ENCODE data around the gene TMEM236.

DNA sequence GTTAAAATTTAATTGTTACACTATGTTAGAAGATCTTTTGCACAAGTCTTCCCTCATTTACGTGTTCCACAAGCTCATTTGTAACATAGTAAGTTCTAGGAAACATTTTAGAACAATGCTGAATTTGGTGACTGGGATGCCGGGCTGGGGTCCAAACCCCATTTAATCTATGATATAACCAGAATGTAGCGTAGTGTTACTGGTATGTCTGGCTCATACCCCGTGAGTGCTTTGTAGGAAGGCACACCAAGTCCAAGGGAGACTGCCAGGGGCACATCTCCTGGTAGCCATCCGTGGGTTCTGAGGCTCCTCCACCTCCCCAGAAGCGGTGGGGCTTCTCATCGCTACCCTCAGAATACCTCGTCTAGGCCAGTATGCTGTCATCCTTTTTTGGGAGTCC is 21.3 kb upstream of the TMEM236 start:
- TF ChIP-seq, protein P1, sequence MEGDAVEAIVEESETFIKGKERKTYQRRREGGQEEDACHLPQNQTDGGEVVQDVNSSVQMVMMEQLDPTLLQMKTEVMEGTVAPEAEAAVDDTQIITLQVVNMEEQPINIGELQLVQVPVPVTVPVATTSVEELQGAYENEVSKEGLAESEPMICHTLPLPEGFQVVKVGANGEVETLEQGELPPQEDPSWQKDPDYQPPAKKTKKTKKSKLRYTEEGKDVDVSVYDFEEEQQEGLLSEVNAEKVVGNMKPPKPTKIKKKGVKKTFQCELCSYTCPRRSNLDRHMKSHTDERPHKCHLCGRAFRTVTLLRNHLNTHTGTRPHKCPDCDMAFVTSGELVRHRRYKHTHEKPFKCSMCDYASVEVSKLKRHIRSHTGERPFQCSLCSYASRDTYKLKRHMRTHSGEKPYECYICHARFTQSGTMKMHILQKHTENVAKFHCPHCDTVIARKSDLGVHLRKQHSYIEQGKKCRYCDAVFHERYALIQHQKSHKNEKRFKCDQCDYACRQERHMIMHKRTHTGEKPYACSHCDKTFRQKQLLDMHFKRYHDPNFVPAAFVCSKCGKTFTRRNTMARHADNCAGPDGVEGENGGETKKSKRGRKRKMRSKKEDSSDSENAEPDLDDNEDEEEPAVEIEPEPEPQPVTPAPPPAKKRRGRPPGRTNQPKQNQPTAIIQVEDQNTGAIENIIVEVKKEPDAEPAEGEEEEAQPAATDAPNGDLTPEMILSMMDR (IDR thresholded peaks at IDR 0.05; ENCODE audit: low read length): no peak
- TF ChIP-seq EZH2 (optimal IDR thresholded peaks at IDR 0.05; ENCODE audit: low read depth, low read length): no peak
- no peak for TF ChIP-seq EZH2phosphoT487 (IDR thresholded peaks at IDR 0.05; ENCODE audit: low read length)

Measured in MM.1S (cell line).